HG03354 (cell line): Measurements from ENCODE around the gene AFDN.

Experiments used
- ATAC-seq: cut with Tn5 transposase; IDR thresholded peaks from one replicate; pipeline ENCODE4 v1.9.1; 2021; ENCODE audit warnings: mild to moderate bottlenecking; ENCODE audit not compliant: unreplicated experiment, poor library complexity, severe bottlenecking

AFDN gene

DNA sequence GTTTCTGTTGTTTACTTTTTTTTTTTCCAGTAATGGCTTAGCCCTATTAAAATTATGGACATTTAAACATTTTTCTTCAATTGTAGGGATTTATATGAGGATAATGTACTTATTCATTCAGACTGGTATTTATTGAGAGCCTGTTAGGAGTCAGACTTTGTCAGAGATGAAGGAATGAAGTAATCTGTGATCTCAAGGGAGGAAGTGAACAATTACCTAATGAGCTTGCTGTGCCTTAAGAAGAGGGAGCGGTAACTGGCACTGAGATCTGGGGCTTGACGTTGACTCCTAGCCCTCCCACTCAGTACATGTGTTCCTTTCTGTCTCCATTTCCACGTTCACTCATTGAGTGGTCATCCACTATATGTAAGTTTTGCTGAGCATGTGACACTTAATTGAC is 12.6 kb downstream of the AFDN start:
- no peak for ATAC-seq

DNA sequence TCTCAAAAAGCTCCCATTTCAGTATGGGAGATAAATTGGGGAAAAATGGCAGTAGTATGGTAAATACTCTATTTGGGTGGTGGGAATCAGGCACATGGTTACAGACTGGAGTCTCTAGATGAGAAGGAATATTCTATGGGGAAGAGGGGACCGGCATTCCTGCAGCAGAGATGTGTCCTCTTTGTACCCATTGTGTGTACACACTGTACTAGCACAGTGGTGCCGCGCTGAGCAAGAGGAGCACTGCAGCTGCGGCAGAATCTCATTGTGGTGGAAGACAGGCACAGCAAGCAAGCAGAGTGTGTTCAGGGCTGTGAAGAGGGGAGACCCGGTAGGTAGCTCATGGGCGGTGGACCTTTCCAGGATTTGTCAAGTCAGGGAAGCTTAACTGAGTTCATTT is 13.0 kb downstream of the AFDN start:
- ATAC-seq = no peak

DNA sequence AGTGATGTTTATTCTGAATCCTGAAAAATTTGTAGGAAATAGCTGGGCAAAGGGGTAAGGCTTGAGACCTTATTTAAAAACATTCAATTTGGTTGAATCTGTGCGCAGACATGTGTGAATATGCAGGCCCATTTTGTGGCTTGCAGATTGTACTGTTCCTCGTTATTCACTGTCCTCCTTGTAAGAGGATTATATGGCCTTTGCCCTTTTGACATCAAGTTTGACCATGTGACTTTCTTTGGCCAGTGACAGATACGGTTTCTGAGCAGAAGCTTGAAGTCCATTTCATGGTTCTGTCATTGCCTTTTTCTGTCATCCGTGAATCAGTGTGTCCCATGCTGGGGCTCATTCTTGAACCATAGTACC is 13.4 kb downstream of the AFDN start:
- ATAC-seq = no peak

DNA sequence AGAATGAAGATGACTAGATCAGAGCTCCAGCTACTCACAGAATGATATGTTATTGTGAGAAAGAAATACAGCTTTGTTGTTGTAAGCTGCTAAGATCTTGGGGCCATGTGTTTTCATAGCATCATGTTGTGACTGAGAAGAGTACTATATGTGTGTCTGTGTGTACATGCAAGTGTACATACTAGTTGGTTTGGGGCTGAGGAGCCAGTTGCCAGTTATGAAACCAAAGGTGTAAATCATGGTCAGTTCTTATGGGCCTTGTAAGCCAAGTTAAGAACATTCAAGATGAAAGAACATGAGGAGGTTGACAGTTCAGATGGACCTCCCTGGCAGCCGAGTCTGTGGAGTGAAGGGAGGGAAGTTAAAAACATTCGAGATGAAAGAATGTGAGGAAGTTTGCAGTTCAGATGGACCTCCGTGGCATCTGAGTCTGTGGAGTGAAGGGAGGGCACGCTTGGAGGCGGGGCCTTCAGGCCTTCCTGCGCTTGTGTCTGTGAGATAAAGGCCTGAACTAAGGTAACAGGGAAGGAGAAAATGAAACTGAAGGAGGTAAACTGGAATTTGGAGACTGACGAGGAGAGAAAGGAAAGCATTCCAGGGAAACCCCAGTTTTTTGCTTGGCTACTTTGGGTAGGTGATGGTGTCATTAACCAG is 13.9 kb downstream of the AFDN start:
- no peak for ATAC-seq

DNA sequence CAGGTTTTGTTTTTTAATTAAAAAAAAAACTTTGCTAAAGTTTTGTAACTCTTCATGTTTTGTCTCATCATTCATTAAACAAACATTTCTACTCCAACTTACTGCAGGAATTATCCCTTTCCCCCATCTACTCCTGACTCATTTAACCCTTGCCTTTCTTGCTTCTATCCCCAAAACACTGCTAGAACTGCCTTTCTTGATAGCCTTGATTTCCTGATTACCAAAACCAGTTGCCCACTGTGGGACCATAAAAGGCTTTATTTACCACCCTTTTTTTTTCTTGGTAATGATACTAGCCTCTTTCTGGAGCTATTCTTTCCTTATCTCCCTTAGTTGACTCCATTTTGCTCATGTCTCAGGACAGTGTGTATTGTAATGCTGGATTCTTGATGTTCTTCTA is 15.3 kb downstream of the AFDN start:
- no peak for ATAC-seq

DNA sequence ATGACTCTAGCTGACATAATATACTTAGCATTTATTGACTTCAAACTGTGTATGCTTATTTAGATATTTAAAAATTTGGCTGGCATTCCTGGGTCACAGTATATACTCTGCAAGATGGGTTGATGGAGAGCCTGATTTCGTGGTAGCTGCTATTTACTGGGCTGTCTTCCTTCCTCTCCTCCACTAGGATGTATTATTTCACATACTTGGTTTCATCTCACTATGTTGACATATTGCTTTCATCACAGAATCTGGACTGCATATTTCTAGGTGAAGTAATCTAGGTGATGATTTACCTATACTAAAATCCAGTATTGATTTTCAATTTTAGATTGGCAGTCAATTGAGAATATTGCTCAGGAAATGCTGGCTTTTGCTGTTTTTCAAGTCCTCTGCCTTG is 15.7 kb downstream of the AFDN start:
- no peak for ATAC-seq

DNA sequence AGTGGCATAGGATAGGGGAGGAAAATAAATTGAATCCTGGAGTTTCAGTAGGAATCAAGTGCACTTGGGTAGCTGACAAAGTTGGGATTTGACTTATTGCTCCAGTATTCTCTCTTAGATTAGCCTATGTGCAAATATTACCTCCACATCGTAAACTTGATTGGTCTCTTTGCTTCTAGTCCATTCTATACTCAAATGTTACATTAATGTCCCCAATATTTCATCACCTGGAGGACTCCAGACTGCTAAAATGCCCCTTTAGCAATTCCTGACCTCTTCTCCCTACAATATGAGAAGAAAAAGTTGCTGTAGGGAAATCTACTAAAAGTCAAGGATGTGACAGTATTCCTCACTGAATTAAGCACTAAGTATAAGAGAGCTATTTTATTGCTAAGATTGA is 16.3 kb downstream of the AFDN start:
- no peak for ATAC-seq

DNA sequence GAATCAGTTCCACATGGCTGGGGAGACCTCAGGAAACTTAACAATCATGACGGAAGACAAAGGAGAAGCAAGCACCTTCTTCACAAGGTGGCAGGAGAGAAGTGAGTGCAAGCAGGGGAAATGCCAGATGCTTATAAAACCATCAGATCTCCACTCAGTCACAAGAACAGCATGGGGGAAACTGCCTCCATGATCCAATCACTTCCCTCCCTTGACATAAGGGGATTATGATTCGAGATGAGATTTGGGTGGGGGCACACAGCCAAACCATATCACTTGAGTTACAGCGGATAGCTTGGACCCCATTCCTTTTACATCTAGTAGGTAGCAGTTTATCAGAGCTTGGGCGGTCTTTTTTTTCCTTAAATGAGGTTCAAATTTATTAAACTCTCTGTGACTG is 19.1 kb downstream of the AFDN start:
- ATAC-seq = no peak

DNA sequence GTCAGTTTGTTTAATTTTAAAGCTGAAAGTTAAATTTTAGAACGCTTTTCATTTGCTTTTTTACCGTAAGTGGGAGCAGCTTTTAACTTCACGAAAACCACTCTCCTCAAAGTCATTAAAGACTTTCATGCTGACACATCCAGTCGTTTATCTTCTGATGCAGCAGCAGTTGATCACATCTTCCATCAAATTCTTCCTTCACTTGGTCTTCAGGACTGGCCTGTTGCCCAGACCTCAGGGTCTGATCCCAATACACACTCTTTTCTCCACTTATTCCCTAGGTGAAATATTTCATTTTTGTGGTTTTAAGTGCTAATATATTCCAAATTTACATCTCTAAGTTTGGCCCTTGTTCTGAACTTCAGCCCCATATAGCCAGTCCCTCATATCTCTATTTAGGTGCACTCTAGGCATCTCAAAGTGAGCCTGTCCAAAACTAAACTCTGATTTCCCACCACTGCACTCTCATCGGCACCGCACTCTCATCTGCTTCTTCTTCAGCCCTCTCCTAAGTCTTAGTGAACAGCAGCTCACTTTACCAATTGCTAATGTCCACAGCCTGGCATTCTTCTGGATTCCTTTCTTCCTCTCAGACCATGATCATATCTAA is 20.4 kb downstream of the AFDN start:
- ATAC-seq = no peak

DNA sequence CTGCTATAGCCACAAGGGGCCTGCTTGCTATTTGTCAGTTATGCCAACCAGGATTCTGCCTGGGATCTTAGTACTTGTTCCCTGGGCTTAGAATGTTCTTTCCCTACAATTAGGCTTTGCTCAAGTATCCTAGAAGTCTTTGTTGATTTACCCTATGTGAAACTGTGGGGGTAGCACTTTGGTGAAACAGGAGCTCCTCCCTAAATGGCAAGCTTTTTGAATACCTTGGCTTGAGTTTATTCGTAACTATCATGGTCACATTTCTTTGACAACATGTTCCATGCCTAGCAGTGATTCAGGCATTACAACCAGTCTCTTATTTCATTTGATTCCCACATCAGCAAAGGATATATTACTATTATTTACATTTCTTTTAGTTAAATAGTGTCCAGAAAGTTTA is 21.2 kb downstream of the AFDN start:
- no peak for ATAC-seq

DNA sequence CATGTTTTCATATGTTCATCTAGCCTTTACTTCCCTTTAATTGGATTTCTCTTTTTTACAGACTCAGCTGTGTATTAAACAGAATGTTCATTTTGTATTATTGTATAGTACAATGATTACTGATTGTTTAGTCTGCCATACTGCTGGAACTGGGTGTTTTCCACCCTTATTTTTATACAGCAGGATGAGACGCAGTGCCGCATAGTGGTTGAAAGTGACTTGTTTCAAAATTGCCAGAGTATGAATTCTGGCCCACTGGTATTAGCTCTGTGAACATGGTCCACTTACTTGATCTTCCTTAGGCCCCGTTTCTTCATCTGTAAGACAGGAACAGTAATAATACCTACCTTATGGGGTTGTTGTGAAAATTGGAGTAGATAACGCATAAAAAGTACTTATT is 22.1 kb downstream of the AFDN start:
- no peak for ATAC-seq

DNA sequence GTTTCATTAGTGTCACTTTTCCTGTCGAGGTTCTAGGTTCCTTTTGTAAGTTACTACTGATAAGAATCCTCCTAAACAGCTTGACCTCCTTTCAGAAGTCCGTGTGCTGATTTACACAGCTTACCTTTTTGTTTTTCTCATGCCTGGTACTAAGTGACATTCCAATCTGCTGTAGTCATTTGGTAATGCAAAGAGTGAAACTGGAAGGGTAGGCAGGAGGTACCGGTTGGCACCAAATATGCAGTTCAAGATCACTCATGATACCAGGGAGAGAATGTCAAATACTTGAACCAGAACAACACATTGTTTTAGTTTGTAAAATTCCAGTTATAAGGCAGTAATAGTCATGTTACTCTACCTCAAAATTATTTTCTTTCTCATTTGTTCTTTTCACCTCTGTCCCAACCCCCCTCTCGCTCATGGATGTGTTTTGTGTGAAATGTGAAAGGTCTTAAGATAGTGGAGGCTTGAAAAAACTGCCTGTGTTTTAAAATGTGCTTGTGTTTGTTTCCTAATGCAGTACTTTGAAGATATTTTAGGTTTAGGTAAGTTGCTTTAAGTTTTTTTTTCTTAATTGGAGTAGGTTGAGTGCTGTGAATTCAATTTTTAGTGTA is 23.2 kb downstream of the AFDN start:
- no peak for ATAC-seq

DNA sequence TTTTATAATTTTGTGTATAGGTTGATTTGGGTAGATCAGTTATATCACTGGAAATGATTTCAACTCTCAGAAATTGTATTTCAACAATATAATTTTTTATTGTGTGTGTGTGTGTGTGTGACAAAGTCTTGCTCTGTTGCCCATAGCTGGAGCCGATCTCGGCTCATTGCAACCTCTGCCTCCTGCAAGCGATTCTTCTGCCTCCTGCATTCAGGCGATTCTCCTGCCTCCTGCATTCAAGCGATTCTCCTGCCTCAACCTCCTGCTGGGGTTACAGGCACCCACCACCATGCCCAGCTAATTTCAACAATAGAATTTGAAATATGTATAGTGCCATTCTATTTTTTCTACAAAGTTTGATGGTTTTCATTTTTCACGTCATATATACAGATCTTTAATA is 24.1 kb downstream of the AFDN start:
- ATAC-seq = no peak

DNA sequence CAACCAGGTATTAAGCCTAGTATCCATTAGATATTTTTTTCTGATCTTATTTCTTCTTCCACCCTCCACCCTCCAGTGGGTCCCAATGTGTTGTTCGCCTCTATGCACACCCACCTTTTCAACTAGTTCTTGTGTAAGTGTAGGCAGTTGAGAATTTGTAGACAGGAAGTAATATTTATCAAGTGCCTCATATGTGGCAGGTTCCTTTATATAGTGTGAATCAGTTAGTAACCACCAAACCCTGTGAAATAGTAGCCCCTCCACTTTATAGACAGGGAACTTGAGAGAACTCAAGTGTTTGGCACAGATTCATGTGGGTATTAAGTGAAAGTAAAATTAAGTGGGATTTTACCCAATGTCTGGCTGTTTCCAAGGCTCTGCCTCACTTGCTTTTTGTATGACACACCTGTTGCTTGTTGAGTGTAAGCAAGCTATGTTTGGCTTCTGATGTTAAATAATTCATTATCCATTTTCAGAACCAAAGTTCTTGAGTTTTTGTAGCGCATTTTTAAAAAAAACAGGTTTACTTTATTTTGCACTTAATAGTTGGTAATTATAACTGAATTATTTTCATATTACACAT is 24.8 kb downstream of the AFDN start:
- ATAC-seq = no peak

DNA sequence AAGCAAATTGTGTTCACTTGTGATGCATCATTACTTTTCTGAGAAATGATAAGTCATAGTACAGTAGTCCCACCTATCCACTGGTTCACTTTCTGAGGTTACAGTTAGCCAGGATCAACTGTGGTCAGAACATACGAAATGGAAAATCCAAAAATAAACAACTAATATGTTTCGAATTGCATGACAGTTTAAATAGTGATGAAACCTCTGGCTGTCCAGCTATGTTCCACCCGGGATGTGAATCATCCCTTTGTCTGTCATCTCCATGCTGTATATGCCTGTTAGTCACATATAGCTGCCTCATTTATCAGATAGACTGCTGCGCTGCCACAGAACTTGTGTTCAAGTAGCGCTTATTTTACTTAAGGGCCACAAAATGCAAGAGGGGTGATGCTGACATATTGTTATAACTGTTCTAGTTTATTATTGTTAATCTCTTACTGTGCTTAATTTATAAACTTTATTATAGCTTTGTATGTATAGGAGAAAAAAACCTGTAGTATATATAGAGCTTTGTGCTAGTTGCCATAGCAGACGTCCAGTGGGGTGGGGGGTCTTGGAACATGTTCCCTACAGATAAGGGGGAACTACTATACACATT is 29.2 kb downstream of the AFDN start:
- no peak for ATAC-seq

DNA sequence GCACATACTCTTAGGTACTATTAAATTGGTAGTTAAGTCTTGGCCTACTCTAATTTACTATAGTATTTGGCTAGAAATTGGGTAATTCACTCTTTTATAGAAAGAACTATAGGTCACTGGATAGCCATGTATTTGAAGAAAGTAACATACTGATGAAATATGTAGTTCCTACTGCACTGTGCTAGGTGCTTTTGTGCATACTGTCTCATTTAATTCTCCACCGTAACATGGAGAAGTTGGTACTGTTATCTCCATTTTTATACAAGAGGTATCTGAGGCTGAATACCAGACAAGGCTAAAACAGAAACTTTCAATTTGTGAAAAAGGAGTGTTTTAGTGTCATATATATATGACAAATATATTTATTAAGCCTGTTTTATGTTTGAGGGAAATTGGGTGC is 29.8 kb downstream of the AFDN start:
- no peak for ATAC-seq

DNA sequence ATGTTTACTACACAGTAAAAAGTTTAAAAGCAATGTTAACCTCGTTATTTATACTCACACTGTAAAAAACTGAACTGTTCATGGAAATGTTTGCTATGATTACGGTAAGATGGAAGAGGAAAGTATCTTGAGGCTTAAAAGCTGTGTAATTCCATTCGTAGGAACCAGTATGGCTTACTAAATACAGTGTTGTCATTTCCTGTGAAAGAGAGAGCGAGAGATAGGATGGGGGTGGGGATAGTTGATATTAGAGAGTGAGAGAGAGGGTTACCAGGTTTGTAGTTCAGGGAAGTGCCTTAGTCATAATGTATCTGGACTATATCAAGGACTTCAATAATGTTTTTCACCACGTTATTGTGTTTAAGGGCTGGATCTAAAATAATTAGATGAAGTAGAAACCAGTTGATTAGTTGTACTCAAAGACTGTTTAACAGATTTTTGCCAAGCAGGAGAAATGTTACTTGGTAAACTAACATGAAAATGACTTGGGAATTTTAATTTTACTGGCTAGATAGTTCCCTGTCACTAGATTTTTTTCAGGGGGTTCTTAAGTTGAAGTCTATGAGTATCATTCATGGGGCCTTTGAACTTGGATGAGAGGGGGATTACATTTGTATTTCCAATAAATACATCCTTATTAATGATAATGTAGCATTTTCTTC is 30.4 kb downstream of the AFDN start:
- ATAC-seq = no peak

DNA sequence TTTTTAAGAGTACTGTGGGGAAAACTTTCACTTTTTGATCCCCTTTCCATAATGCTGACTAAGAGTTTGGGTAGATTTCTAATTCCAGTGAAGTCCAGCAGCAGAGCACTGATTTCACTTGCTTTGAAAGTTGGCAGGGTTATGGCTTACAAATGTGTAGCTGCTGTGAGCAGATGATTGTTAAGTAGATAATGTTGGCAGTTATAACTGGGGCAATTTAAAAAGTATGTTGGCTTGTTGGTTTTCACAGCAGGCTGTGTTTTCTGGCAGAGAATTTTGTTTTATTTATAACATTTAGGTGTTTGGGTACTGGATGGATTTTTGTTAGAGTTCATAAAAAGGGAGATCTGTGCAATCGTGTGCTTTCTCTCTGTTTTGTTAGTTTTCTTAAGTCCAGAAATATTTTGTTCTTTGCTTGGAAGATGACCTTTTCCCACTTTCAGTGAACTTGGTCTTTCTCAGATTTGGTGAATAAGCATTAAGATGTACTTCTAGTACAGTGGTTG is 31.4 kb downstream of the AFDN start:
- no peak for ATAC-seq

DNA sequence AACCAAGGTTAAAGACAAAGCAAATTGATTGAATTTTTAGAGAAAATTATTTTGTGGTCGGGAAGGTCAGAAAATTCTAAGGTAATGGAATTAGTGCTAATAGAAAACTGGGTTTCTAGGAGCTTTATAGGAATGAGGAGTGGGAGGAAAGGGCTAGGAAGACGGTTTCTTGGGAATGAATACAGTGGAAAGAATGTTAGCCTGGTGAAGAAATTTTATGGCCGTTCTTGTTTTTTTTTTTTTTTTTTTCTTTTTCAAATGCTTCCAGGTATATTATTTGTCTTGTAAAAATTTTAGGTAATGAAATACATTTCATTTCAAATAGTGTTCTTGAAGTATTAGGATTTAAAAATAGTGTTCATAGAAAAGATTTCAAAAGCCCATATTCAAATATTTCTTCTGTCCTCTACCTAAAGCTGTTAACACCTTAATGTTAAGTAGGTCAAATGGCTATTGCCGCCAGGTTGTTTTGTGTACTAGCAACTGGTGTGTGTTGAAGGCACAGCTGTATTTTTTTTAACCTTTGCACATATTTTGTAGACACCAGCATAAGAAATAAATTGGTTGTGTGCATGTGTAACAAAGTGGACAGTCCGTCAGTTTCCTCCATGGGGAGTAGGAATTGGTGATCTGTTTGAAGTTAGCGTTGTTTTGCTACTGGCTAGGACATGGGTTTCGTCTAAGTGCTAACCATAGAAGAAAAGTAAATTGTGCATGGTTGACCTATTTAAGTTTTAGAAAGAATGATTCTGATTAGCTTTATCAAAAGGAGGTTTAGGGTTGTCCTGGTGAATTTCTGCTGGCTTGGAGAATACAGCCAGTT is 32.3 kb downstream of the AFDN start:
- no peak for ATAC-seq
